Loucy (cell line): ENCODE data around the gene PALD1.
A peak's percentile ranks its signal among the peaks of the same experiment; 100 is the strongest.

Experiments
- H2AFZ ChIP-seq: fragments of 200-600 bp; sonication (generic); 2 replicates; pipeline ENCODE4 v1.6.0; 2016; ENCODE audit warnings: antibody characterized with exemption, mild to moderate bottlenecking, low read length, moderate library complexity
- H3F3A ChIP-seq: fragments of 200-600 bp; 2 replicates; pipeline ENCODE4 v1.6.0; 2016; ENCODE audit warnings: antibody characterized with exemption, low read depth, mild to moderate bottlenecking
- H3K27me3 ChIP-seq: fragments of 200-600 bp; sonication (generic); 2 replicates; pipeline ENCODE4 v1.6.1; 2014; ENCODE audit warnings: low read length, mild to moderate bottlenecking; ENCODE audit not compliant: insufficient read depth, poor library complexity, severe bottlenecking
- H3K36me3 ChIP-seq: fragments of 200-600 bp; sonication (generic); 2 replicates; pipeline ENCODE4 v1.6.1; 2016; ENCODE audit warnings: low read length; ENCODE audit not compliant: insufficient read depth
- H3K4me1 ChIP-seq: fragments of 200-600 bp; sonication (generic); 2 replicates; pipeline ENCODE4 v1.5.1; 2014; ENCODE audit warnings: low read length, mild to moderate bottlenecking; ENCODE audit not compliant: insufficient read depth, poor library complexity, severe bottlenecking
- H3K4me2 ChIP-seq: fragments of 200-600 bp; sonication (generic); 2 replicates; pipeline ENCODE4 v1.6.0; 2014; ENCODE audit warnings: antibody characterized with exemption, low read length, low read depth, mild to moderate bottlenecking; ENCODE audit not compliant: poor library complexity, severe bottlenecking
- H3K4me3 ChIP-seq: fragments of 200-600 bp; sonication (generic); 2 replicates; pipeline ENCODE4 v1.5.1; 2014; ENCODE audit warnings: low read length, mild to moderate bottlenecking, mixed read lengths; ENCODE audit not compliant: poor library complexity, severe bottlenecking
- H3K79me2 ChIP-seq: fragments of 200-600 bp; sonication (generic); 2 replicates; pipeline ENCODE4 v1.6.1; 2014; ENCODE audit warnings: low read length; ENCODE audit not compliant: insufficient read depth
- H3K9ac ChIP-seq: fragments of 200-600 bp; sonication (generic); 2 replicates; pipeline ENCODE4 v1.6.0; 2014; ENCODE audit warnings: mild to moderate bottlenecking, low read depth, low read length, moderate library complexity; ENCODE audit not compliant: poor library complexity, severe bottlenecking
- H3K9me2 ChIP-seq: fragments of 200-600 bp; sonication (generic); replicated peaks from 2 replicates; pipeline ENCODE4 v1.6.1; 2016; ENCODE audit warnings: low read depth, low read length, mixed read lengths
- H3K9me3 ChIP-seq: fragments of 200-600 bp; sonication (generic); 2 replicates; pipeline ENCODE4 v1.6.1; 2014; ENCODE audit warnings: mild to moderate bottlenecking, antibody characterized with exemption, low read length, low read depth; ENCODE audit not compliant: insufficient read depth
- H4K20me1 ChIP-seq: fragments of 200-600 bp; sonication (generic); 2 replicates; pipeline ENCODE4 v1.6.0; 2014; ENCODE audit warnings: antibody characterized with exemption, low read length, mild to moderate bottlenecking; ENCODE audit not compliant: insufficient read depth, poor library complexity, severe bottlenecking
- CTCF ChIP-seq: fragments of 200-600 bp; sonication (generic); conservative IDR thresholded peaks from 2 replicates; pipeline ENCODE4 v1.5.1; 2014; ENCODE audit warnings: mild to moderate bottlenecking, antibody characterized with exemption, low read length
- EZH2phosphoT487 ChIP-seq: fragments of 200-600 bp; IDR thresholded peaks from 2 replicates; pipeline ENCODE4 v1.6.1; 2018; ENCODE audit warnings: antibody characterized with exemption, mild to moderate bottlenecking, moderate library complexity, borderline replicate concordance

PALD1 gene

GRCh38 chr10:70500812-70501301 lies 22.3 kb downstream of the PALD1 start:
- Histone ChIP-seq H3K9ac (peak overlapping the region; percentile 3), H3K9me3 (no peaks in the 10 kb centered on the region), H3K4me1 (peaks cover 37% of the 10 kb centered on the region), H3K4me3 (no peak overlapping the region), H3K4me2 (no peak overlapping the region), H3K27me3 (no peaks in the 10 kb centered on the region), H3K79me2 (peaks cover 12% of the 10 kb centered on the region; the same call in 1 of the 2 replicates), H2AFZ (no peak overlapping the region), H4K20me1 (no peaks in the 10 kb centered on the region), H3F3A (no peaks in the 10 kb centered on the region), H3K9me2 (no peaks in the 10 kb centered on the region), H3K36me3 (no peaks in the 10 kb centered on the region)
- no peak for TF ChIP-seq EZH2phosphoT487
- TF ChIP-seq CTCF, result no peak

- no peaks in the 10 kb centered on the region for H3K9me3 ChIP-seq
- no peaks in the 10 kb centered on the region for H3K27me3 ChIP-seq
- no peak overlapping the region for H3K4me2 ChIP-seq
- no peak overlapping the region for H3K9ac ChIP-seq
- no peaks in the 10 kb centered on the region for H4K20me1 ChIP-seq
- no peak overlapping the region for H2AFZ ChIP-seq
- no peak overlapping the region for H3K4me3 ChIP-seq
- TF ChIP-seq EZH2phosphoT487 (no peak), CTCF (no peak)
- no peaks in the 10 kb centered on the region for H3F3A ChIP-seq
- H3K36me3 ChIP-seq, result no peaks in the 10 kb centered on the region
- no peaks in the 10 kb centered on the region for H3K9me2 ChIP-seq
- H3K4me1 ChIP-seq, result peaks cover 25% of the 10 kb centered on the region
- peaks cover 10% of the 10 kb centered on the region; the same call in 1 of the 2 replicates for H3K79me2 ChIP-seq
Measured at GRCh38 chr10:70502406-70502805, 23.8 kb downstream of the PALD1 start.

- TF ChIP-seq CTCF, result no peak
- no peak for TF ChIP-seq EZH2phosphoT487
Measured at GRCh38 chr10:70503776-70504175, 25.2 kb downstream of the PALD1 start.

More at GRCh38 chr10:70503776-70504175, 25.2 kb downstream of the PALD1 start:
- Histone ChIP-seq H3K27me3 (no peaks in the 10 kb centered on the region), H3K4me1 (peaks cover 30% of the 10 kb centered on the region), H3K9ac (no peak overlapping the region), H3F3A (no peaks in the 10 kb centered on the region), H3K36me3 (no peaks in the 10 kb centered on the region; the same call in 1 of the 2 replicates), H2AFZ (no peak overlapping the region), H3K4me3 (no peak overlapping the region), H3K9me2 (no peaks in the 10 kb centered on the region), H3K79me2 (peaks cover 10% of the 10 kb centered on the region; the same call in 1 of the 2 replicates), H3K9me3 (no peaks in the 10 kb centered on the region), H3K4me2 (no peak overlapping the region), H4K20me1 (no peaks in the 10 kb centered on the region)
